ENCODE results near the gene SLC38A5.

DNA sequence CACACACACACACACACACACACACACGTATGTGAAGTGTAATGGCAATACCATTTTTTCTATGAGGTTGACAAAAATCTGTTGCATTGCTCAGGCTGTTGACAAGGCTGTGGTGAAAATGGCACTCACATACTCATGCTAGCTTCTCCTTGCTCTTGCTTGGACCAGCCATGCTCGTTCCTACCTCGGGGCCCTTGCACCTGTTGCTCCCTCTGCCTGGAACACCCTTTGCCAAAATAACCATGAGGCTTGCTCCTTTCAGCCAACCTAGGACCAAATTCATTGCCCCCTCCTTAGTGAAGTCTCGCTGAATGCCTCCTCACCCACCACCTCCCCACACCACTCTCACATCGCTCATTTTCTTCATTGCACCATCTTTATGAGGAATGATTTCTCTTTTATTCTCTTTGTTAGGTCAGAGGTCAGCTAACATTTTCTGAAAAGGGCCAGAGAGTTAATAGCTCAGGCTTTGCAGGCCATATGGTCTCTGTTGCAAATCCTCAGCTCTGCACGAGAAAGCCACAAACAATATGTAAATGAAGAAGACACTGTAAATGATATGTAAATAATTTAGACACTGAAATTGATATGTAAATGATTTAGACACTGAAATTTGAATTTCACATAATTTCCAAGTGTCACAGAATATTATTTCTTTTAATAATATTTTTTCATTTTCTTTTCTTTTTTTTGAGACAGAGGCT lies 13.3 kb downstream of the SLC38A5 start:
- TF ChIP-seq, protein P1, sequence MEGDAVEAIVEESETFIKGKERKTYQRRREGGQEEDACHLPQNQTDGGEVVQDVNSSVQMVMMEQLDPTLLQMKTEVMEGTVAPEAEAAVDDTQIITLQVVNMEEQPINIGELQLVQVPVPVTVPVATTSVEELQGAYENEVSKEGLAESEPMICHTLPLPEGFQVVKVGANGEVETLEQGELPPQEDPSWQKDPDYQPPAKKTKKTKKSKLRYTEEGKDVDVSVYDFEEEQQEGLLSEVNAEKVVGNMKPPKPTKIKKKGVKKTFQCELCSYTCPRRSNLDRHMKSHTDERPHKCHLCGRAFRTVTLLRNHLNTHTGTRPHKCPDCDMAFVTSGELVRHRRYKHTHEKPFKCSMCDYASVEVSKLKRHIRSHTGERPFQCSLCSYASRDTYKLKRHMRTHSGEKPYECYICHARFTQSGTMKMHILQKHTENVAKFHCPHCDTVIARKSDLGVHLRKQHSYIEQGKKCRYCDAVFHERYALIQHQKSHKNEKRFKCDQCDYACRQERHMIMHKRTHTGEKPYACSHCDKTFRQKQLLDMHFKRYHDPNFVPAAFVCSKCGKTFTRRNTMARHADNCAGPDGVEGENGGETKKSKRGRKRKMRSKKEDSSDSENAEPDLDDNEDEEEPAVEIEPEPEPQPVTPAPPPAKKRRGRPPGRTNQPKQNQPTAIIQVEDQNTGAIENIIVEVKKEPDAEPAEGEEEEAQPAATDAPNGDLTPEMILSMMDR (IDR thresholded peaks at IDR 0.05) = no peak
- TF ChIP-seq POLR2A (IDR thresholded peaks at IDR 0.05) = no peak
